Stimulated activated CD8-positive, alpha-beta memory T cell treated with anti-CD3 and anti-CD28 coated beads, Interleukin-15, amount 100 ng/mL, for 24 hours (primary cell): ENCODE data around the gene TLE1.
"Not testable (repeated sequence)": the region's sequence is repeated elsewhere in the genome, so short reads cannot be mapped to it uniquely, and the experiment has no call there.

Experiments
- DNase-seq: peaks from one replicate; pipeline ENCODE4 v3.0.0-alpha.2; 2020; ENCODE audit warnings: low read depth

TLE1 gene

GRCh38 chr9:81601639-81602623 is 87.4 kb downstream of the TLE1 start:
- no peak for DNase-seq

- no peak for DNase-seq
These were observed 88.7 kb downstream of the TLE1 start for GRCh38 chr9:81600631-81601030.

- DNase-seq, result no peak
These were observed 89.5 kb downstream of the TLE1 start for GRCh38 chr9:81599837-81600236.

GRCh38 chr9:81598811-81599210 is 90.5 kb downstream of the TLE1 start:
- DNase-seq, result no peak

- no peak for DNase-seq
These were observed 91.2 kb downstream of the TLE1 start for GRCh38 chr9:81598123-81598497.

- DNase-seq, result no peak
These were observed 91.8 kb downstream of the TLE1 start for GRCh38 chr9:81597419-81598122.

- DNase-seq, result no peak
These were observed 92.5 kb downstream of the TLE1 start for GRCh38 chr9:81596679-81597418.

- DNase-seq, result no peak
These were observed 93.3 kb downstream of the TLE1 start for GRCh38 chr9:81595887-81596543.

- not testable (repeated sequence) for DNase-seq
These were observed 94.1 kb downstream of the TLE1 start for GRCh38 chr9:81595293-81595692.

- DNase-seq, result no peak
These were observed 94.9 kb downstream of the TLE1 start for GRCh38 chr9:81594415-81594814.

- DNase-seq, result no peak
These were observed 96.5 kb downstream of the TLE1 start for GRCh38 chr9:81592887-81593266.

- DNase-seq, result no peak
These were observed 97.6 kb downstream of the TLE1 start for GRCh38 chr9:81591791-81592190.

GRCh38 chr9:81590688-81591087 is 98.7 kb downstream of the TLE1 start:
- no peak for DNase-seq

GRCh38 chr9:81589819-81590218 is 99.5 kb downstream of the TLE1 start:
- no peak for DNase-seq

- no peak for DNase-seq
These were observed 100.0 kb downstream of the TLE1 start for GRCh38 chr9:81589392-81589791.

GRCh38 chr9:81588148-81588871 is 101.0 kb downstream of the TLE1 start:
- DNase-seq, result no peak

GRCh38 chr9:81586786-81587185 is 102.6 kb downstream of the TLE1 start:
- DNase-seq, result no peak

GRCh38 chr9:81585191-81585763 is 104.1 kb downstream of the TLE1 start:
- DNase-seq, result no peak

- DNase-seq, result no peak
These were observed 105.2 kb downstream of the TLE1 start for GRCh38 chr9:81584099-81584498.

GRCh38 chr9:81581986-81582385 is 107.4 kb downstream of the TLE1 start:
- no peak for DNase-seq

- no peak for DNase-seq
These were observed 110.0 kb downstream of the TLE1 start for GRCh38 chr9:81579381-81579780.
